Renal pelvis (tissue), 4 donors: Measurements from ENCODE around the gene OPCML. TPM values are rescaled to one million over a fixed set of nuclear protein-coding genes. Genes with fewer than 3 reads are reported as not detected.
A peak's percentile ranks its signal among the peaks of the same experiment; 100 is the strongest.

Experiments used
- DNase-seq: peaks from one replicate; pipeline ENCODE4 v3.0.0-alpha.2; 2013
- polyA plus RNA-seq, 3 donors: library from polyadenylated mRNA; unstranded; fragments of 120-200 nt; gene quantifications; one replicate each; pipeline ENCODE4 v1.2.1, GENCODE V29; 2013; ENCODE audit not compliant: insufficient read length in 3 of 3

The OPCML gene
- polyA plus RNA-seq, 3 donors, result 9.9 to 14.8 (median 14.6) TPM

- DNase-seq, result no peak
Measured at GRCh38 chr11:132792341-132793140, 739.8 kb downstream of the OPCML start.

GRCh38 chr11:132790971-132791370, 741.3 kb downstream of the OPCML start:
- no peak for DNase-seq

- no peak for DNase-seq
Measured at GRCh38 chr11:132790466-132790865, 741.8 kb downstream of the OPCML start.

- no peak for DNase-seq
Measured at GRCh38 chr11:132788816-132789325, 743.4 kb downstream of the OPCML start.

DNA sequence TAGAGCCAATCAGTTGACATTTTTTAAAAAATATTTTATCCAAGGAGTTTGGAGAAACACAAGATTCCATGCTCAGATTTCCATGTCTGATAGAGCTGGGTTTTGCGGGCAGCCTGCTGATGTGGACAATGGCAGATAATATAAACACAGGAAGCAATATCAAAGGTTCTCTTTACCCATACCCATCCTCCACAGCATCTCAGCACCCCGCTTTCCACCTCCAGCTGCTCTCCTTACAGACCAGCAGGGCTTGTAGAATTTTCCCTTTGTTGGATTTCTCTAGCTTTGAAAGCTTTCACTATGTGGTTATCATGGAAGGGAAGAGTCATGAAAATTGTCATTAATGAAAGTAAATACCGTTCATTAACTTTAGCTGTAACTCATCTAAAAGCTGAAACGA, 746.4 kb downstream of the OPCML start:
- no peak for DNase-seq

DNA sequence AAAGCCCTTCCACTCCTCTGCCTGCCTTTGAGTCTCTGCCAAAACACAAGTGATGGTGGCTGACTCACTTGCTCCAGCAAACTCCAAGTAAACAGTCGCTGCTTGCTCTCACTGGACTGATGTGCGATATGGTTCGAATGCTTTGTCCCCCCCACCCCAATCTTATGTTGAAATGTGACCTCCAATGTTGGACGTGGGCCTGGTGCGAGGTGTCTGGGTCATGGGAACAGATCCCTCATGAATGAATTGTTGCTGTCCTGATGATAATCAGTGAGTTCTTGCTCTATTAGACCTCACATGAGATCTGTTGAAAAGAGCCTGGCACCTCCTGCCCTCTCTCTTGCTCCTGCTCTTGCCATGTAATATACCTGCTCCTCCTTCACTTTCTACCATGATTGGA, 747.9 kb downstream of the OPCML start:
- no peak for DNase-seq

DNA sequence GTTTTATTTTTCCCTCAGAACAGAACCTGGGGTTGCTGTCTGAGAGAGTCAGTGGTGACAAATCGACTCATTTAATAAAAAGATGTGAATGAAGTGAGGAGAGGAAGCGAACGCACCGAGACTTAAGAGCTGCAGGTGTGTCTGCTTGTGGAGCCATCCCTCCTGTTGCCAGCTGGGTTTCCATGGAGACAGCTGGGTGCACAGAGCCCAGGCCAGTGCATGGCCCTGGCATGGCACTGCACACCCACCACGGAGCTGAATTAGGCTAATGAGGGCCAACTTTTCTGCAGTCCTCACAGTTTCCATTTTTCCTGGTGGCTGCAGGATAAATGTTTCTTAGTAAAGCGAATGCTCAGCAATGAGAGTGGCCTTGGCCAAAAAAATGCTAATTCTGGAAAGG, 750.2 kb downstream of the OPCML start:
- no peak for DNase-seq

DNA sequence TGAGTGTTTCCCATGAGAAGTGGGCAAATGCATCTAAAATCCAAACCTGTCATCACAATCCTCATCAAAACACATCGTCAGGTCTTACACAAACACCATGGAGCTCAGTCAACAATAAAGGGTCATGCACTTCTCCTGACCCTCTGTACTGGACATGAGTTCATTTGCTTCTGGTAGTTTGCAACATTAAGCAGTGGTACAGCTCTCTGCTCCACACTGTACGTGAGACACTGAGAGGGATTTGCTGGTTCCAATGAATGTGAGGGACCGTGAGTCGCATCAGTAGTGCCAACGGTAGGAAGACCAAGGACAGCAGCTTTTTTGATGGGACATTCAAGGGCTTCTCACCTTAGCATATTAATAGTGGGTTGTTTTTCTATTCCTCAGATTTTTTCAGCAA, 752.3 kb downstream of the OPCML start:
- DNase-seq, result no peak

- peak; percentile 29 for DNase-seq
Measured at GRCh38 chr11:132779497-132779896, 752.8 kb downstream of the OPCML start.

- DNase-seq, result no peak
Measured at GRCh38 chr11:132777067-132777975, 755.0 kb downstream of the OPCML start.

GRCh38 chr11:132773751-132774150, 758.5 kb downstream of the OPCML start:
- DNase-seq, result no peak

- peak; percentile 48 for DNase-seq
Measured at GRCh38 chr11:132772703-132773545, 759.4 kb downstream of the OPCML start.

DNA sequence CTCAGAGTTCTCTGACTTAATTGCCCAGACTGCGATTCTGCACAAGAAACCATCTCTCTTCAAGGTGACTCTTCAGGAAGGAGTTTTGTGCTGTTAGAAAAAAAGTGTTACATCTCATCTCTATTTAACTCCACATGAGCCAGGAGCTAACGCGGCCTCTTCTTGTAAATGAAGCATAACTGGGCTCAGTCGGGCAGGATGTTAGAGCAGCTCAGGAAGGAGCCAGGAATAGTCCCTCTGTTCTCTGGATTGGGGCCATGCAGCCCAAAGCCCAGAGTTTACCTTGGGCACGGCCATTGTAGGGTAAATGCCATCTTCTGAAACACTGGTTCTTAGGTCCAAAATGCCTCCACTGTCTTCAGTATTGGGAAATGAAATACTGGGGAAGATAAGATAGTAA, 760.6 kb downstream of the OPCML start:
- DNase-seq, result no peak

DNA sequence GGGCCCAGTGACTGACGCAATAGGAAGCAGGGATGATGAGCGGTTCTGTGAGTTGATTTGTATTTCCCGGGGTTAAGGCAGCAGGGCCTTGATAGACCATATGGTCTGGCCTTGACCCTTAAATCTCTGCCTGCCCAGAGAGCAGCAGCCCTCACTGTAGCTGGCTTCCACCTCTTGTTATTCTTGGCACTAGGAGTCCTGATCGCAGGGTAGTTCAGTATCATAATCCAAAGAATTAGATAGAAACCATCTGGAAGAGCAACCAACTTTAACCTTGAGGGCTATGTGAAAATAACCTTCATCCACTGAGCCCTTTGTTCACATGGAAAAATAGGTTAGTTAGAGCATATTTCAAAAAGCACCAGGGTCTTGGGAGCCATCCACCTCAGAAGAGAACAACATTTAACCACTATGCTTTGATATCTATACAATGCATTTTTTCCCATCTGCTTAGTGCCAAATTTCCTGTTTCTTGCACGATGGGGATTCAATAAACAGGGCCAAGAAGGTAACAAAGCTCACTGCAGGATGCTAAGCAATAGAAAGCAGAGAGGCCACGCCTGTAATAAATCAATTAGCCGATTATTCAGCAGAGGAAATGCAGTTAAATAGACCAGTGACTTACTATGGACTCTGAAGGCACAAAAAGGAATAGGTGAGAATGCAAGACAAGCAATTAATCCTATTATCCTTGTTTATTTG, 761.3 kb downstream of the OPCML start:
- no peak for DNase-seq

GRCh38 chr11:132763503-132763902, 768.8 kb downstream of the OPCML start:
- DNase-seq, result no peak

GRCh38 chr11:132755934-132756333, 776.4 kb downstream of the OPCML start:
- no peak for DNase-seq

DNA sequence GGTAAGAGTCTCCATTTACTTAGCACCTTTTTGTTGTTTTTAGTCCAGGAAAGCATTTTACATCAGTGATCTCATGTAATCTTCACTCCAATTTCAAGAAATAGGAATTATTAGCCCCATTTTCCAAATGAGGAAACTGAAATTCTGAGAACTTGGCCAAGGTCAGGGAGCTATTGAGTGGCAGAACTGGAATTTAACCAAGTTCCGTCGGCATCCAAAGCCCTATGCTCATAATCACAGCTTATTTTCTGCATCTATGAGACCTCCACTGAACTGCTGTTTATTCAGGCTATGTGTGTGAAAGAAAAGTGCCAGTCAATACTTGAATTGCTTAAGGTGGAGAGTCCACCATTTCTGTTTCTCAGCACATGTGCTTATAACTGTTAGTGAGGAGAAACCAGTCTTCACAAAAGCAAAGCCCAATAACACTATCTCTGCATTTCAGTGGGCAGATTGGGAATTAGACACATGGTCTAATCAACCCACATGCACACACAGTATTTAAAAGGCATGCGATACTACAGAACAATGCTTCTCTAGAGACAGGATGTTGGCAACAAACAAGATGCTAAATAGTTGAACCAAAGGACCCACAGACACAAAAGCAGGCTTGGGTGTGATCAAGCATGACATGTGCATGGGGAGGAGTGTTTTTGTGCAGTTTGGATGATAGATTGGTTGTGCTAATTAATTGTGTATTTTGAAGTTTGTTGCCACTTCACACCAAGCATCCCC, 780.6 kb downstream of the OPCML start:
- no peak for DNase-seq

DNA sequence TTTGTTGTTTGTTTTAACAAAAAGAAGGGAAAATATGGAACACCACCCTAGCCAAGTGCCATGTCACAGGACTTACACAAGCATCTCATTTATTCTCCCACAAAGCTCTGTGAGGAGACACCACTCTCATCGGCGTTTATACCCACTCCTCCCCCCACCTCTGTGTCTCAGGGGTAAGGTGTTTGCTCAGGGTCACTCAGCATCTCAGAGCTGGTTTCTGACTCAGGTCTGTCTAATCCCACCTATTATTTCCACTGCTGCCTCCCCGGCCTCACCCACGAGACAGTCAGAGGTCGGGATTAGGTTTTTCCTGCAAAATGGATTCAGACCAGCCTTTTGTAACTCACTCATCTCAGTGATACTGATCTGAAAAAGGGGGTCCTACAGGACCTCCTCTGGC, 786.0 kb downstream of the OPCML start:
- DNase-seq, result no peak

- no peak for DNase-seq
Measured at GRCh38 chr11:132745306-132745705, 787.0 kb downstream of the OPCML start.

- DNase-seq, result no peak
Measured at GRCh38 chr11:132744771-132745170, 787.5 kb downstream of the OPCML start.
